GM23248 (cell line): ENCODE measurements around the gene ACTL8. TPM values are rescaled to one million over a fixed set of nuclear protein-coding genes. Genes with fewer than 3 reads are reported as not detected.

Experiments
- DNase-seq: peaks from one replicate; pipeline ENCODE4 v3.0.0-alpha.2; 2015
- H2AFZ ChIP-seq: fragments of 200-600 bp; sonication (generic); 2 replicates; pipeline ENCODE4 v1.6.1; 2016; ENCODE audit warnings: antibody characterized with exemption
- H3F3A ChIP-seq: fragments of 200-600 bp; sonication (generic); 2 replicates; pipeline ENCODE4 v1.6.1; 2016; ENCODE audit warnings: mild to moderate bottlenecking, antibody characterized with exemption, mixed run types; ENCODE audit not compliant: insufficient read depth
- H3K27ac ChIP-seq: fragments of 200-600 bp; sonication (generic); 2 replicates; pipeline ENCODE4 v1.5.1; 2016; ENCODE audit warnings: mild to moderate bottlenecking
- H3K27me3 ChIP-seq: fragments of 200-600 bp; sonication (generic); replicated peaks from 2 replicates; pipeline ENCODE4 v1.6.1; 2016; ENCODE audit warnings: mild to moderate bottlenecking; ENCODE audit not compliant: insufficient read depth
- H3K36me3 ChIP-seq: fragments of 200-600 bp; sonication (generic); 2 replicates; pipeline ENCODE4 v1.6.1; 2016; ENCODE audit warnings: low read depth, mild to moderate bottlenecking
- H3K4me1 ChIP-seq: fragments of 200-600 bp; sonication (generic); 2 replicates; pipeline ENCODE4 v1.6.1; 2016; ENCODE audit warnings: mild to moderate bottlenecking; ENCODE audit not compliant: insufficient read depth
- H3K4me2 ChIP-seq: fragments of 200-600 bp; sonication (generic); one replicate; pipeline ENCODE4 v1.6.1; 2016; ENCODE audit warnings: mild to moderate bottlenecking; ENCODE audit not compliant: unreplicated experiment
- H3K4me3 ChIP-seq: fragments of 200-600 bp; sonication (generic); 2 replicates; pipeline ENCODE4 v1.5.1; 2016; ENCODE audit warnings: mild to moderate bottlenecking
- H3K79me2 ChIP-seq: fragments of 200-600 bp; sonication (generic); 2 replicates; pipeline ENCODE4 v1.6.1; 2016; ENCODE audit warnings: mild to moderate bottlenecking; ENCODE audit not compliant: insufficient read depth
- H3K9ac ChIP-seq: fragments of 200-600 bp; sonication (generic); 2 replicates; pipeline ENCODE4 v1.6.1; 2016; ENCODE audit warnings: mild to moderate bottlenecking
- H3K9me2 ChIP-seq: fragments of 200-600 bp; sonication (generic); 2 replicates; pipeline ENCODE4 v1.6.1; 2016; ENCODE audit warnings: mixed run types, mild to moderate bottlenecking, moderate library complexity; ENCODE audit not compliant: insufficient read depth
- H3K9me3 ChIP-seq: fragments of 200-600 bp; sonication (generic); one replicate; pipeline ENCODE4 v1.6.1; 2017; ENCODE audit warnings: low read depth
- H4K20me1 ChIP-seq: fragments of 200-600 bp; sonication (generic); 2 replicates; pipeline ENCODE4 v1.6.0; 2016; ENCODE audit not compliant: insufficient read depth
- EZH2 ChIP-seq: fragments of 200-600 bp; sonication (generic); IDR thresholded peaks from 2 replicates; pipeline ENCODE4 v1.6.1; 2018; ENCODE audit warnings: antibody characterized with exemption, mild to moderate bottlenecking; ENCODE audit not compliant: insufficient read depth, poor library complexity, severe bottlenecking
- EZH2phosphoT487 ChIP-seq: fragments of 200-600 bp; sonication (generic); IDR thresholded peaks from 2 replicates; pipeline ENCODE4 v1.6.1; 2018; ENCODE audit warnings: antibody characterized with exemption, moderate library complexity, mild to moderate bottlenecking, low read depth; ENCODE audit not compliant: insufficient read depth
- WGBS, 2 experiments: methylation state at CpG; one replicate each; pipeline ENCODE4 v1.1.6; 2015 to 2017; ENCODE audit warnings: low lambda C conversion rate in 2 of 2, low coverage in 1 of 2; ENCODE audit errors: missing lambda C conversion rate in 2 of 2; 5-methylcytosine and 5-hydroxymethylcytosine counted together
- in situ Hi-C: fragments of 300-500 bp; cut with MboI; formaldehyde crosslinking; loops from 2 replicates; pipeline ENCODE4 v1.15.0; 2020
- polyA plus RNA-seq: library from polyadenylated mRNA; unstranded; fragments of >200 nt; fragmentation: Nextera tagmentation; extraction: Ambion mirVana; gene quantifications from 2 replicates; pipeline ENCODE4 v1.2.1, GENCODE V29; 2016
- total RNA-seq: library from RNA; depleted of rRNA; stranded (reverse); fragments of >200 nt; shearing (Covaris generic); gene quantifications from 2 replicates; pipeline ENCODE4 v1.2.3, GENCODE V29; 2014

ACTL8 gene
- total and polyA plus RNA-seq, 2 experiments from 2014 or later, result 0.11 TPM; not detected in 1

DNA sequence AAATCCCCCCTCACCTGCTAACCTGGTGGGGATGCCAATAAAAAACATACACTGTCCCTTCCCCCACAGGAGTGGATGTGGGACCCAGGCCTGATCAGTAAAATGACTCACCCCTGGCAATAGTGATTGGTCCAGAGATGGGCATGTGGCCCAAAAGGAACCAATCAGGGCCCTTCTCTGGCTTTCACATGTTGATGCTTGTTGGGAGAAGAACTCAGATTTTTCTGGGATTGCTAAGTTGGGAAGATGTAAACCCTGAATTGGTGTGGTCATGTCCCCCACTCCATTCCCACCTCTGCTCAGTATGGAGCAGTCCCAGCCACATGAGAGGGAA is 43.6 kb upstream of the ACTL8 start:
- H3K36me3 ChIP-seq, result no peaks in the 10 kb centered on the region
- no peaks in the 10 kb centered on the region for H3K9me2 ChIP-seq
- no peak for TF ChIP-seq EZH2
- no peak for TF ChIP-seq EZH2phosphoT487
- H3K27ac ChIP-seq, result no peak overlapping the region
- H2AFZ ChIP-seq, result no peak overlapping the region
- H3K79me2 ChIP-seq, result no peaks in the 10 kb centered on the region
- H3K27me3 ChIP-seq, result no peaks in the 10 kb centered on the region
- no peaks in the 10 kb centered on the region for H3K4me1 ChIP-seq
- H4K20me1 ChIP-seq, result no peaks in the 10 kb centered on the region
- no peak for DNase-seq
- H3K9ac ChIP-seq, result no peak overlapping the region
- H3K4me2 ChIP-seq, result no peak overlapping the region
- H3K9me3 ChIP-seq, result no peaks in the 10 kb centered on the region
- H3K4me3 ChIP-seq, result no peak overlapping the region
- H3F3A ChIP-seq, result no peaks in the 10 kb centered on the region
- in situ Hi-C loops, result no loop called here

DNA sequence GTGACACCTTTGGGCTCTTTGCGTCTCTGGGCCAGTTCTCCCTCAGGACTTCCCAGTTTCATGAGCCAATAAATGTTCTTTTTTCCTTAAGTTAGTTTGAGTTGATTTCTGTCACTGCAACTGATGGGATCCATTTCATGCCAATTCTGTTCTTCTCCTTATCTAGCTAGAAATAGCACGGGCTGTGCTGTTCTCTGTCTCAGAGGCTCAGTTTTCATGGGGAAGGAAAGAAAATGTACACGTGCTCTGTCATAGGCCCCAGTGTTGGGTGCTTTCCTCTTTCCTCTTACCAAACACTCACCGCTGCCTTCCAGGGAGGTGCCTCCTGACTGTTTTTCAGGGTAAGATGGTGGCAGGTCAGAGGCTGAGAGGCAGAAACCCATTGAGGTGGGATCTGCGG is 43.2 kb upstream of the ACTL8 start:
- in situ Hi-C loops, result no loop called here
- WGBS, 2 experiments, result 84 to 93% methylated on average over 5 of the region's 5 CpGs

DNA sequence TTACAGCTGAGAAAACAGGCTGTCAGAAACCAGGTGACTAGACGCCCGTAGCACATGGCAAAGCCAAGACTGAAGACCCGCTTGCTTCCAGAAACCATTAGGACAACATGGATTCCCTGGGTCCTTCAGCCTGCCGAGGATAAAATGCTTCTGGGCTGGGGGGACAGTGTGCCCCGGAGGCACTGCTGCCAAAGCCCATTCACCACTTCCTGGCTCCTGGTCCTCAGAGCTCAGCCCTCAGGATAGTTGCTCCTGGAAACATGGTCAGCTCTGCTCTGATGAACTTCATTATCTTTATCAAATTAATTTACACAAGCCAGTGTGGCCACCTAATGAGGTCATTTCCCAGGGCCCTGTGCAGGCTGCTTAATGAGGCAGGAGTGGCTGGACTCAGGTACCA is 41.1 kb upstream of the ACTL8 start:
- no peaks in the 10 kb centered on the region for H3K4me1 ChIP-seq
- no peak for DNase-seq
- no peaks in the 10 kb centered on the region for H3F3A ChIP-seq
- H3K4me3 ChIP-seq, result no peak overlapping the region
- H3K79me2 ChIP-seq, result no peaks in the 10 kb centered on the region
- no peak overlapping the region for H3K4me2 ChIP-seq
- H3K27ac ChIP-seq, result no peak overlapping the region
- H3K9me2 ChIP-seq, result no peaks in the 10 kb centered on the region
- in situ Hi-C loops, result no loop called here
- no peak for TF ChIP-seq EZH2phosphoT487
- no peak for TF ChIP-seq EZH2
- H3K27me3 ChIP-seq, result no peaks in the 10 kb centered on the region
- 67 to 70% methylated on average over 5 of the region's 5 CpGs for WGBS, 2 experiments
- H3K36me3 ChIP-seq, result no peaks in the 10 kb centered on the region
- H3K9me3 ChIP-seq, result no peaks in the 10 kb centered on the region
- H2AFZ ChIP-seq, result no peak overlapping the region
- H4K20me1 ChIP-seq, result no peaks in the 10 kb centered on the region
- no peak overlapping the region for H3K9ac ChIP-seq

More for the DNA sequence above, 43.2 kb upstream of the ACTL8 start:
- Histone ChIP-seq H3K9ac (no peak overlapping the region), H3K4me3 (no peak overlapping the region), H3K27me3 (no peaks in the 10 kb centered on the region), H3K79me2 (no peaks in the 10 kb centered on the region), H3F3A (no peaks in the 10 kb centered on the region), H2AFZ (no peak overlapping the region), H4K20me1 (no peaks in the 10 kb centered on the region), H3K27ac (no peak overlapping the region), H3K4me2 (no peak overlapping the region), H3K36me3 (no peaks in the 10 kb centered on the region), H3K9me2 (no peaks in the 10 kb centered on the region), H3K4me1 (no peaks in the 10 kb centered on the region), H3K9me3 (no peaks in the 10 kb centered on the region)
- TF ChIP-seq EZH2, result no peak
- TF ChIP-seq EZH2phosphoT487, result no peak
- DNase-seq, result no peak

DNA sequence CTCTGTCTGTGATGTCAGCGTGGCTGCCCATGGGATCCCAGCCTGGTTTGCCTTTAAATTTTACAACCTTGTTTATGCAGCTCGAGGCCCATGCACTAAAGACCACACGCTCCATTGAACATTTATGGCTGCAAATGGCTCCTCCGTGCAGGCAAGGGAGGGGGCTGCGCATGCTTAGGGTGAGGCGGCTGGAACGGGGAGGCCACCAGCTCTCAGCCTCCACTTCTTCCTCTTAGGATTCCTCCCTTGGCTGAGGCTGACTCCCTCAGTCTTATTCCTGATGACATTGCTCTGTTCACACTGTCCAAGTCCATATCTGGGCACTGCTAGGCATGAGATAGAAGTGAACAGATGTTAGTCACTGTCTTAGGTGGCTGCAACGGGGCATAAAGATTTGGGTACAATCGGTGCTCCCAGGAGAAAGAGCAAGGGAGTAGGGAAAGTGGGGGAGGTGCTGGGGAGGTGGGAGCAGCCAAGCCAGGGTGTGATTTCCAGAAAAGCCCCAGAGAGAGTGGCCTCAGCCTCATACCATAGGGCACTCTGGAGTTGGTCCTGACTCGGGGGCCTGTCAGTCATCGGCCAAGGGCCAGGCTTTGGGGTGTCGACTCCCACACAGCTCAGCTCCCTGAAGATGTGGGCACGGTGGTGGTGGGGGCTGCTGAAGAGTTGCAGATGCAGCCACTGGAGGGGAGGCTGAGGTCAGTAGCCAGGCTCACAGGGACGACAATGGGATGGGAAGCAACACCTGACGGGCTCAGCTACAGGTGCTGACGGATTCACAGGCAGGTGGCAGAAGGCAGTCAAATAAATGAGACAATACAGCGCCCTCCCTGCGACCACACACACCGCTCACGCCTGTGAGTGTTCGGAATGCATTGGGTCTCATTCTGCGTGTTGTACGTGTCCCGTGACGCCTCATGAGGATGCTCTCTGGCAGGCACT is 37.3 kb upstream of the ACTL8 start:
- Histone ChIP-seq H3K27ac (no peak overlapping the region), H3K27me3 (no peaks in the 10 kb centered on the region), H3K79me2 (no peaks in the 10 kb centered on the region), H2AFZ (no peak overlapping the region), H3K4me3 (no peak overlapping the region), H3F3A (no peaks in the 10 kb centered on the region), H3K4me1 (no peaks in the 10 kb centered on the region), H3K9me3 (no peaks in the 10 kb centered on the region), H3K4me2 (no peak overlapping the region), H4K20me1 (no peaks in the 10 kb centered on the region), H3K9me2 (no peaks in the 10 kb centered on the region), H3K9ac (no peak overlapping the region), H3K36me3 (no peaks in the 10 kb centered on the region)
- TF ChIP-seq EZH2phosphoT487 (no peak), EZH2 (no peak)
- WGBS, 2 experiments, result 59 to 64% methylated on average over 25 of the region's 25 CpGs
- in situ Hi-C loops, result no loop called here
- DNase-seq, result no peak

DNA sequence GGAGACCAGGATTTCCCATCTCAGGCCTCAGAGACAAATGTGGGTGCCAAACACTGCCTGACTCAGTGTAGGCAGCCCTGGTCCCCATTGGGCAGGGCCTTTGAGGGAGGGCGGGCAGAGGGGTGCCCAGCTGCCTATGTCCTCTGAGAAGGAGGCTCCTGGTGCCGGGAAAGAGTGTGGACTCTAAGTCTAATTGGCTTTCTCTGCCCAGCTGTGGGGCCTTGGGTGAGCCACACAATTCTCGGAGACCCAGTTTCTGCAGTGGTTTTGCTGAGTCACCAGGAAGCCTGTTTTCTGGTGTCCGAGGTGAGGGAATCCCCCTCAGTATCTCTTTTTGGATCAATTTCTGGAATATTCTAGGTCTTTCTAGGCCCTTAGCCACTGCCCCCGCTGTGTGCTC is 35.3 kb upstream of the ACTL8 start:
- Histone ChIP-seq H3K9ac (no peak overlapping the region), H3K27me3 (no peaks in the 10 kb centered on the region), H3K4me2 (no peak overlapping the region), H3K79me2 (no peaks in the 10 kb centered on the region), H4K20me1 (no peaks in the 10 kb centered on the region), H3K36me3 (no peaks in the 10 kb centered on the region), H3K4me1 (no peaks in the 10 kb centered on the region), H3K27ac (no peak overlapping the region), H3K4me3 (no peak overlapping the region), H3F3A (no peaks in the 10 kb centered on the region), H3K9me2 (no peaks in the 10 kb centered on the region), H3K9me3 (no peaks in the 10 kb centered on the region), H2AFZ (no peak overlapping the region)
- peak; percentile 45 for DNase-seq
- TF ChIP-seq EZH2 (no peak), EZH2phosphoT487 (no peak)
- in situ Hi-C loops, result no loop called here
- 82 to 84% methylated on average over 5 of the region's 5 CpGs for WGBS, 2 experiments
